Thyroid gland (tissue), 4 donors: ENCODE measurements around the gene HYAL2. TPM values are rescaled to one million over a fixed set of nuclear protein-coding genes. Genes with fewer than 3 reads are reported as not detected.
"Not testable (repeated sequence)": the region's sequence is repeated elsewhere in the genome, so short reads cannot be mapped to it uniquely, and the experiment has no call there.

Experiments used
- DNase-seq, 2 donors: peaks; one replicate each; pipeline ENCODE4 v3.0.0-alpha.2; 2019
- H3K27ac ChIP-seq, 3 donors: fragments of 200-600 bp; sonication (generic); 1 replicate in 2 of 3; 2 replicates in 1 of 3; pipeline ENCODE4 v1.5.1; 2016 to 2019; ENCODE audit warnings: mild to moderate bottlenecking in 1 of 3, moderate library complexity in 1 of 3
- H3K27me3 ChIP-seq: fragments of 200-600 bp; sonication (generic); one replicate; pipeline ENCODE4 v1.5.1; 2019
- H3K36me3 ChIP-seq, 2 donors: fragments of 200-600 bp; sonication (generic); one replicate each; pipeline ENCODE4 v1.5.1; 2016 to 2019
- H3K4me1 ChIP-seq, 2 donors: fragments of 200-600 bp; sonication (generic); one replicate each; pipeline ENCODE4 v1.5.1; 2017 to 2019
- H3K4me3 ChIP-seq, 3 donors: fragments of 200-600 bp; sonication (generic); replicated peaks in 1 of 3; 1 replicate in 2 of 3; 2 replicates in 1 of 3; pipeline ENCODE4 v1.5.1; 2016; ENCODE audit warnings: mild to moderate bottlenecking in 1 of 3
- H3K9me3 ChIP-seq: fragments of 200-600 bp; sonication (generic); one replicate; pipeline ENCODE4 v1.5.1; 2017
- CTCF ChIP-seq, 6 experiments: fragments of 200-600 bp in 3 of 6; fragments of 450-650 bp in 3 of 6; sonication (generic) in 3 of 6; IDR thresholded peaks; one replicate each; pipeline ENCODE4 v1.5.1; 2016 to 2019; ENCODE audit warnings: antibody characterized with exemption in 6 of 6, mild to moderate bottlenecking in 2 of 6, inconsistent platforms in 1 of 6, moderate library complexity in 1 of 6
- POLR2A ChIP-seq, 2 donors: fragments of 450-650 bp; IDR thresholded peaks; one replicate each; pipeline ENCODE4 v1.6.1; 2017; ENCODE audit warnings: antibody characterized with exemption in 2 of 2, mild to moderate bottlenecking in 2 of 2, moderate library complexity in 1 of 2
- WGBS, 2 donors: methylation state at CpG; one replicate each; pipeline ENCODE4 v1.1.5; 2017; 5-methylcytosine and 5-hydroxymethylcytosine counted together
- intact Hi-C: fragments of 100-400 bp; cut with DNase I; formaldehyde crosslinking; loops from one replicate; pipeline ENCODE4 v1.15.1; 2023
- total RNA-seq, 4 donors: library from RNA; depleted of rRNA; stranded (reverse); fragments of >200 nt; gene quantifications; one replicate each; pipeline ENCODE4 v1.2.3, GENCODE V29; 2016

Gene HYAL2
- total RNA-seq, 4 donors from 2014 or later, result 133 to 206 (median 158) TPM

- 96 to 97% methylated on average over 20 to 23 of the region's 23 CpGs for WGBS, 2 donors
- TF ChIP-seq POLR2A (IDR thresholded peaks at IDR 0.05), result no peak
- no peak for TF ChIP-seq CTCF (IDR thresholded peaks at IDR 0.05)
Observed at GRCh38 chr3:50288387-50289007, 34.0 kb downstream of the HYAL2 start.

GRCh38 chr3:50287262-50287661, 35.3 kb downstream of the HYAL2 start:
- no peak for DNase-seq
- Histone ChIP-seq H3K4me3 (no peak overlapping the region), H3K4me1 (peaks cover 9 to 11% of the 10 kb centered on the region in 2 donors), H3K9me3 (no peaks in the 10 kb centered on the region), H3K27ac (no peak overlapping the region), H3K36me3 (peaks cover 26 to 28% of the 10 kb centered on the region in 2 donors), H3K27me3 (no peaks in the 10 kb centered on the region)
- WGBS, 2 donors, result 100% methylated on average over 1 of the region's 1 CpG; no CpG with 5 or more reads in 1 of the 2 donors
- no peak for TF ChIP-seq CTCF (IDR thresholded peaks at IDR 0.05)
- no peak for TF ChIP-seq POLR2A (IDR thresholded peaks at IDR 0.05)
- intact Hi-C loops, result no loop called here

More at GRCh38 chr3:50288387-50289007, 34.0 kb downstream of the HYAL2 start:
- Histone ChIP-seq H3K4me3 (no peak overlapping the region), H3K4me1 (peaks cover 15 to 18% of the 10 kb centered on the region in 2 donors), H3K36me3 (peaks cover 26 to 28% of the 10 kb centered on the region in 2 donors), H3K9me3 (no peaks in the 10 kb centered on the region), H3K27me3 (no peaks in the 10 kb centered on the region), H3K27ac (no peak overlapping the region)
- DNase-seq, result no peak
- intact Hi-C loops, result no loop called here

- no peak overlapping the region for H3K27ac ChIP-seq
- no peak overlapping the region for H3K4me3 ChIP-seq
- intact Hi-C loops, result no loop called here
- H3K9me3 ChIP-seq, result no peaks in the 10 kb centered on the region
- TF ChIP-seq CTCF (IDR thresholded peaks at IDR 0.05) (no peak), POLR2A (IDR thresholded peaks at IDR 0.05) (no peak)
- H3K27me3 ChIP-seq, result no peaks in the 10 kb centered on the region
- peaks cover 26 to 28% of the 10 kb centered on the region in 2 donors for H3K36me3 ChIP-seq
- DNase-seq, result no peak
- H3K4me1 ChIP-seq, result peaks cover 6 to 10% of the 10 kb centered on the region in 2 donors
- 94 to 95% methylated on average over 11 to 18 of the region's 28 CpGs for WGBS, 2 donors
Observed at GRCh38 chr3:50286322-50287227, 36.0 kb downstream of the HYAL2 start.

GRCh38 chr3:50284121-50284520, 38.4 kb downstream of the HYAL2 start:
- 89 to 90% methylated on average over 6 of the region's 6 CpGs for WGBS, 2 donors
- intact Hi-C loops, result not testable (repeated sequence)

GRCh38 chr3:50279255-50280016, 43.1 kb downstream of the HYAL2 start:
- TF ChIP-seq CTCF (IDR thresholded peaks at IDR 0.05), result no peak
- no peak for TF ChIP-seq POLR2A (IDR thresholded peaks at IDR 0.05)
- H3K27me3 ChIP-seq, result no peaks in the 10 kb centered on the region
- DNase-seq, result no peak
- H3K36me3 ChIP-seq, result no peaks in the 10 kb centered on the region
- 86 to 88% methylated on average over 8 of the region's 8 CpGs for WGBS, 2 donors
- intact Hi-C loops, result no loop called here
- H3K9me3 ChIP-seq, result no peaks in the 10 kb centered on the region
- no peak overlapping the region for H3K27ac ChIP-seq
- H3K4me3 ChIP-seq, result no peak overlapping the region
- peaks cover 0 to 2% of the 10 kb centered on the region in 2 donors for H3K4me1 ChIP-seq

More at GRCh38 chr3:50284121-50284520, 38.4 kb downstream of the HYAL2 start:
- not testable (repeated sequence) for H3K9me3 ChIP-seq, H3K27ac ChIP-seq, H3K4me1 ChIP-seq, H3K27me3 ChIP-seq, H3K4me3 ChIP-seq, DNase-seq
- peaks cover 18 to 19% of the 10 kb centered on the region in 2 donors for H3K36me3 ChIP-seq
